ENCODE measurements around the gene SHANK1. TPM values are rescaled to one million over a fixed set of nuclear protein-coding genes. Genes with fewer than 3 reads are reported as not detected.

Gene SHANK1
- total and polyA plus RNA-seq, 4 donors, result 0.06 to 0.28 (median 0.17) TPM; not detected in 1

DNA sequence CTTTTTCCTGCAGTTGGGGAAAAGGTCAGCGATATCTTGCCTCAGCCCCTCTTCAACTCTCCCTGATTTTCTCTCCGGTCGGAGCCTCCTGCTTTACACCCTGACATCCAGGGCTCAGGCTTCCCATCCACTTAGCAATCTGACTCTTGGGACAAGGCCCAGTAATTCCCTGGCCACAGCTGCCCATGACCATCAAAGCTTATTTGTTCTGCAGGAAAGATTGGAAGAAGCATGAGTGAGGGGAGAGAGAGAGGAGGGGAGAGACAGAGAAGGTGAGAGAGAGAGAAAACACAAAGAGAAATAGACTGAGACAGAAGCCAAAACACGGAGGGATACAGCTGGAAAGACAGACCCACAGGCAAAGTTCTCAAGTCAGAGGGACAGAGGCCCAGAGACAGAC lies 93.6 kb downstream of the SHANK1 start:
- no peak for DNase-seq (ENCODE audit: low spot score)
- no peak overlapping the region for H3K4me3 ChIP-seq (ENCODE audit: low read depth in 1 of 3, low read length in 3 of 3)
- no peaks in the 10 kb centered on the region for H3K9me3 ChIP-seq (ENCODE audit: control insufficient read depth in 4 of 4, low read length in 3 of 4)
- H3K9ac ChIP-seq (ENCODE audit: low read depth in 1 of 2, low read length in 2 of 2), result no peak overlapping the region
- no peaks in the 10 kb centered on the region for H3K4me1 ChIP-seq (ENCODE audit: control insufficient read depth in 4 of 4, insufficient read depth in 4 of 4, low read length in 3 of 4)
- H3K36me3 ChIP-seq (ENCODE audit: control insufficient read depth in 4 of 4, insufficient read depth in 3 of 4, low read depth in 1 of 4, low read length in 3 of 4), result no peaks in the 10 kb centered on the region
- H3K27ac ChIP-seq (ENCODE audit: low read depth in 1 of 2, low read length in 2 of 2), result no peak overlapping the region
- no peaks in the 10 kb centered on the region for H3K27me3 ChIP-seq (ENCODE audit: control insufficient read depth in 4 of 4, insufficient read depth in 4 of 4, low read length in 3 of 4)
- TF ChIP-seq EGR1 (IDR thresholded peaks at IDR 0.05; ENCODE audit: low read depth in 2 of 2) (no peak), YY1 (IDR thresholded peaks at IDR 0.05) (no peak), ZBTB33 (IDR thresholded peaks at IDR 0.05) (no peak), RAD21 (IDR thresholded peaks at IDR 0.05) (no peak), REST (IDR thresholded peaks at IDR 0.05) (no peak), ATF3 (IDR thresholded peaks at IDR 0.05) (no peak), FOXA2 (IDR thresholded peaks at IDR 0.05) (no peak), HNF4A (conservative IDR thresholded peaks at IDR 0.05) (no peak), HNF4G (IDR thresholded peaks at IDR 0.05) (no peak), FOXA1 (IDR thresholded peaks at IDR 0.05) (no peak), GABPA (IDR thresholded peaks at IDR 0.05 in 1 of 2, conservative IDR thresholded peaks at IDR 0.05 in 1 of 2) (no peak), SP1 (IDR thresholded peaks at IDR 0.05) (no peak), TAF1 (conservative IDR thresholded peaks at IDR 0.05) (no peak), JUND (IDR thresholded peaks at IDR 0.05) (no peak), RXRA (IDR thresholded peaks at IDR 0.05) (no peak), NR2F2 (IDR thresholded peaks at IDR 0.05) (no peak)
- TF ChIP-seq, protein P1, sequence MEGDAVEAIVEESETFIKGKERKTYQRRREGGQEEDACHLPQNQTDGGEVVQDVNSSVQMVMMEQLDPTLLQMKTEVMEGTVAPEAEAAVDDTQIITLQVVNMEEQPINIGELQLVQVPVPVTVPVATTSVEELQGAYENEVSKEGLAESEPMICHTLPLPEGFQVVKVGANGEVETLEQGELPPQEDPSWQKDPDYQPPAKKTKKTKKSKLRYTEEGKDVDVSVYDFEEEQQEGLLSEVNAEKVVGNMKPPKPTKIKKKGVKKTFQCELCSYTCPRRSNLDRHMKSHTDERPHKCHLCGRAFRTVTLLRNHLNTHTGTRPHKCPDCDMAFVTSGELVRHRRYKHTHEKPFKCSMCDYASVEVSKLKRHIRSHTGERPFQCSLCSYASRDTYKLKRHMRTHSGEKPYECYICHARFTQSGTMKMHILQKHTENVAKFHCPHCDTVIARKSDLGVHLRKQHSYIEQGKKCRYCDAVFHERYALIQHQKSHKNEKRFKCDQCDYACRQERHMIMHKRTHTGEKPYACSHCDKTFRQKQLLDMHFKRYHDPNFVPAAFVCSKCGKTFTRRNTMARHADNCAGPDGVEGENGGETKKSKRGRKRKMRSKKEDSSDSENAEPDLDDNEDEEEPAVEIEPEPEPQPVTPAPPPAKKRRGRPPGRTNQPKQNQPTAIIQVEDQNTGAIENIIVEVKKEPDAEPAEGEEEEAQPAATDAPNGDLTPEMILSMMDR (IDR thresholded peaks at IDR 0.05; ENCODE audit: low read depth, low read length, missing input control), result no peak
- TF ChIP-seq, protein P2, sequence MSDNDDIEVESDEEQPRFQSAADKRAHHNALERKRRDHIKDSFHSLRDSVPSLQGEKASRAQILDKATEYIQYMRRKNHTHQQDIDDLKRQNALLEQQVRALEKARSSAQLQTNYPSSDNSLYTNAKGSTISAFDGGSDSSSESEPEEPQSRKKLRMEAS (IDR thresholded peaks at IDR 0.05), result no peak
- 81% methylated on average over 4 of the region's 4 CpGs for WGBS

Data from liver (tissue), 9 donors.